GM18499 (cell line): Measurements from ENCODE around the gene CREB3.

Experiments used
- ATAC-seq: cut with Tn5 transposase; IDR thresholded peaks from one replicate; pipeline ENCODE4 v1.9.1; 2021; ENCODE audit warnings: moderate number of reproducible peaks; ENCODE audit not compliant: insufficient read depth, unreplicated experiment

The CREB3 gene

DNA sequence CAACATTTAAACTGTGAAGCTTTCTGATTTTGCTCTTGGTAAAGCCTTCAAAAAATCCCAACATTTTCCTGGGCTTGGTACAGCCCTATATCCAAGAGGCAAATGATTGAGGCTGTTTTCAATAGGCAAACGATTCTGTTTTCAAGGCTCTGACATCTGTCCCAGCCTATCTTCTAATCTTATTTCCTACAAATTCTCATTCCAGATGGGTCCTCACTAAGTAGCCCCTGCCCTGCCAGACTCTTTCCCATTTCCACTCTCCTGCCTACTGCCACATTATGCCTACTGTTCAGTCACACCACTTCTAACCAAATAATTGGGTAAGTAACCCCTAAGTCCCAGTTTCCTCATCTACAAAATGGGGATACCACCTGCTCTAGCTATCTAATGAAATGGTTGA, 13.1 kb downstream of the CREB3 start:
- no peak for ATAC-seq

DNA sequence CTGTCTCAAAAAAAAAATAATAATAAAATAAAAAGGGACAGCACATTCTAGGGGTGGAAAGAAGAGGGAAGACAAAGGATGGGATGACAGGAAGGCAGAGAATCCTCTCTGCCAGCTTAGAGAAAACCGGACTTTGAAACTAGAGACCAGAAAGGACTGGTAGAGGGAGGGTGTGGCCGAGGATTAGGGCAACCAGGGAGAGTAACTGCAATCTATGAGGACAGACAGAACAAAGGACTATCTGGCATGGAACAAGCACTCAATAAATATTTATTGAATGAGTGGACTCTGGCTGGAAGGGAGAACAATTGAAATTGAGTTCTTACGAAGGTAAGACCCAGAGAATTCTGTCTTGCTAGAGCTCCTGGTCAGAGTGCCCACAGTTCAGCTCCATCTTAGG, 14.1 kb downstream of the CREB3 start:
- no peak for ATAC-seq

GRCh38 chr9:35748242-35748857, 15.9 kb downstream of the CREB3 start:
- ATAC-seq, result no peak

- no peak for ATAC-seq
Observed at GRCh38 chr9:35748858-35749514, 16.5 kb downstream of the CREB3 start, which contains the start of the genes GBA2 and RGP1. Gene GBA2, minus strand, starts transcription at chr9:35749228. Its CDS starts 524 bp downstream, at chr9:35748704. Gene RGP1, plus strand, starts transcription at chr9:35749287. Its CDS starts 469 bp downstream, at chr9:35749756.

GRCh38 chr9:35749515-35750255, 17.2 kb downstream of the CREB3 start:
- ATAC-seq, result no peak

DNA sequence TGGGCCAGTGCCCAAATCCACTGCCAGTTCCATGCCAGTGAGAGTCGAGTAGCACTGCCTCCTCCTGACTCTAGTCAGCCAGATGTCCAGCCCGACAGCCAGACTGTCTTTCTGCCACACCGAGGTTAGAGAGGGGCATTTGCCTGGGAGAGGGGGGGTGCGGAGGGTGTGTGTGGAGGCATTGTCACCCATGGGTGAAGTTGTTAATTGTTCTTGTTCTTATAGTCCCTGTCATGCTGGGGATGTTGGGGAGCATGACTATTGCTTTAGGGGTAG, 17.7 kb downstream of the CREB3 start:
- ATAC-seq, result no peak

- no peak for ATAC-seq
Observed at GRCh38 chr9:35753466-35753865, 21.0 kb downstream of the CREB3 start.

GRCh38 chr9:35754264-35754663, 21.8 kb downstream of the CREB3 start, which contains the start of gene MSMP:
Gene MSMP, minus strand, starts transcription at chr9:35754276. Its CDS starts 147 bp downstream, at chr9:35754129.
- no peak for ATAC-seq

GRCh38 chr9:35755071-35755470, 22.6 kb downstream of the CREB3 start:
- no peak for ATAC-seq

DNA sequence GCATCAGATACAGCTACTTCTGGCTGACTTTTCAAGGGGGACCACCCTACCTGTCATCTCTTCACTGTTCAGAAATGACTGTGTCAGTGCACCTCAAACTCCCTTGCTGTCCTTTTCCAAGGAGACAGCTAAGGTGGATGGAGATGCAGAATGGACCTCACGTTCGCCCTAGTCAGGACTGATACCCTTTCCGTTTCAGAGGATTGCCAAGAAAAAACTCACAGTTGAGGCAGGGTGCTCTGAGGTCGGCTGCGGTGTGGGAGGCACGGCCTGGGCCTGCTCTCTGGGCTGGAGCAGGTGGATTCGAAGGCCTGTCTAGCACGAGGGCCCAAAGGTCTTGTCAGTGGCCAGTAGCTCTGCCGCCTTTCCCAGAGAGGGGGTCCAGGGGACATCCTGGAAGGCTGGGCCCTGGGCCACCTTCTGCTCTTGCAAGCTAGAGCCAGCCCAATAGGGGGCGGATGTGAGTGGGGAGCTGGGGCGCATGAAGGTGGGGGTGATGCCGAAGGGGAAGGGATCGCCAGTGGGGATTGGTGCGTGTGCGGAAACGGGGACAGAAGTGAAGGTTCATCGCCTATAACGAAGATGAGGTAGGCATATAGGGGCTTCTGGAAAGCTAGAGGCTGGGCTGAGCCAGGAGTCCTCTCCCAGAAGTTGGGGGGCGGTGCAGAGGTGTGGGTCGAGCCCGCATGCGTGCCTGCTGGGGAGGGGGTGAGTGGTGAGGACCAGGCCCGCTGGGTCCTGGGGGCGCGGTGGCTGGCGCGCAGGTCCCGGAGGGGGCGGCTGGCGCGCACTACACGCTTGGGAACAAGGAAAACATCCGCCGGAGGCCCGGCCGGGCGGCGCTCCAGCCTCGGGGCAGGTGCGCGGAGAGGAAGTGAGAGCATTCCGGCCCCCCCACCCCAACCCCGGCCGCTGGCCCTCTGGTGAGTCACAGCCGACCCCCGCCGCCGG, 24.1 kb downstream of the CREB3 start:
- ATAC-seq, result no peak

DNA sequence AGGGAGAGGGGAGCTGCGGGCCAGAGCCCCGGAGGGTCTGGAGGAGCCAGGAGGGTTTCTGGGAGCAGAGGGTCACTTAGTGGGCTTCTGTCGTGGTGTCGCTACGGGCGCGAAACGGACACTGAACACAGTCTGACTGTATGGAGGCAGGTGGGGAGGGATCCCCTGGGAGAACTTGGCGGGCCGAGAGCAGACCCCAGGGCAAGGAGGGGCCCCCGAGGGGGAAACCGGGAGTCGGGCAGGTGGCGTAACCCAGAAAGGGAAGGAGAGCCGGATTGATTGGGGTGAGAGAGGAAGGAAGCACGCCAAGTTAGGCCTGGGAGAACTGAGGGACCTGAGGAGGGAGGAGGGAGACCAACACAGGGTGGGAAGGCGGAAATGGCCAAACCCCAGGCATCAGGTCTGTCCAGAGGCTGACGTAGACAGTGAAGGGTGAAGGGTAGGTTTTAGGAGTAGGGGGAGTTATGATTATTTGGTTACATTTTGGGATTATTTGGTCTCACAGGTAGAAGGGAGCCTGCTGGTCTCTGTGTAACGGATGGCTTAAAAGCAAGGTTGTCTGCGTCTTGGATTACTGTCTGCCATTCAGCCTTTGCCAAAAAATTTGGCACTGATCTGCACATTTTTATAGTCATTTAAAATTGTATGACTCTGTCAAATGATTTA, 24.9 kb downstream of the CREB3 start:
- ATAC-seq, result no peak

- no peak for ATAC-seq
Observed at GRCh38 chr9:35757892-35758275, 25.4 kb downstream of the CREB3 start.

- ATAC-seq, result no peak
Observed at GRCh38 chr9:35758475-35759050, 26.1 kb downstream of the CREB3 start.

DNA sequence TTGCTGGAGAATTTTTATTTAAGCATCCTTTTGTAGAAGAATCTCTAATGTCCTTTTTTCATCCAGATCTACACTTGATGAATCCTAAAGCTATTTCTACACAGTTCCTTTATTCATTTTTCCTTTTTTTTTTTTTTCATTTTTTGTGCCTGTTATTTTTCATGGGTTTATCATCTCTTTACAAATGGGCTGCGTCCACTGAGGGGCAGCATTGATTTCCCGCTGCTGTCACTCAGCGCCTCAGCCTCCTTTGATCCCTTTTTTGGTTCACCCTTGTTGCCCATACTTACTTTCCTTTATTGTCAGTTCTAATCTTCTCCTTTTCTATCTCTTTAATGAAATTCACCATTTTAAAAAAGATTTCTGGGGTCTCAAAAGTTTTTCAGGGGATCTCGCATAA, 27.3 kb downstream of the CREB3 start:
- no peak for ATAC-seq

DNA sequence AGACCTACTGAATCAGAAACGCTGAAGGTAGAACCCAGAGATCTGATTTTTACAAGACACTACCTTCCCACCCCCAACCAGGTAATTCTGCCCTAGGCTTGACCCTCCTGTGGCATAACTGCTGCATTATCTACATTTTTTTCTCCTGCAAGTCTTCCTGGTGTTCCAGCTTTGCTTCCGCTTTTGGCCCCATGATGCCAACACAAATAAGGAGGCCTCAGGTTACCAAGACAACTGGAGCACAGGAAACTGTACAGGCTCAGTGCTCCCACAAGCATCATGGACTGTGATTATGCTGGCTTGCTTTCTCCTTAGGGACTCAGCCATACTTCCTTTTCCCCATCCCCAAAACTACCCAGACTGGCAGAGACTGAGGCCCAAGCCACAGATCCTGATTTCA, 28.2 kb downstream of the CREB3 start:
- ATAC-seq, result no peak

- ATAC-seq, result no peak
Observed at GRCh38 chr9:35763181-35763580, 30.7 kb downstream of the CREB3 start.

- no peak for ATAC-seq
Observed at GRCh38 chr9:35763803-35764202, 31.3 kb downstream of the CREB3 start.

DNA sequence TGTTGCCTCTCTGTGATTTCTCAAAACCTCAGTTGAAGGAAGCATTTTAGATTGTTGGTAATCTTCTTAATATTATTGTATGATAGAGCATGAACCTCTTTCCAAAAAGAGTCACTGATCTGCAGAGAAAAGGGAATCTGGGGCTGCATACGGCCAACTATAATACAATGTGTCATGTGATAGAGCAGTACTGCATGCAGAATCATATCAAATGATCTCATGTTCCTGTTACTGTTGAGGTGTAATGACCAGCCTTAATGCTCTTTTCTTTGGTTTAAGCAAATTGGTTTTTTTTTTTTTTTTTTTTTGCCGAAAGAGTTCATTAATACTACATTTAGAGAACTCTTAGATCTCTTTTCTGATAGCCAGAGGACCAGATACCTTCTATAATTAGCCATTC, 34.5 kb downstream of the CREB3 start:
- no peak for ATAC-seq

DNA sequence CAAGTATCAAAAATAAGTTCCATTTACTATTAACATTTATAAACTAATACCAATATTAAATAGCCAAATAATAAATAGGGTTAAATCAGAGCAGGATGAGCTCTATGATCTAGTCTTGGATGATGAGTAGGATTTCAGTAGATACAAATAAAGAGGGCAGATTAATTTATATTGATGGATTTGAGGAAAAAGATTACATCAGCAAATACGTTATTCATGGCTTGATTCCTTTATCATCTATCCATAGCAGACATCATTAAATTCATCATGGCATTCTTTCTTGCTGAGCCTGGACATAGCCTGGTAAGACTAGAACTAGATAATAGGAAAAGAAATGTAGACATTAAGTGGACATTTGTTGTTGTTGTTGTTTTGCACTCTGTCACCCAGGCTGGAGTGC, 35.0 kb downstream of the CREB3 start:
- no peak for ATAC-seq

- no peak for ATAC-seq
Observed at GRCh38 chr9:35769763-35770162, 37.3 kb downstream of the CREB3 start.
